Astrocyte (in vitro differentiated cells and primary cell): Measurements from ENCODE around the gene SLCO2A1.

Source experiments
- CTCF ChIP-seq: IDR thresholded peaks from 2 replicates; pipeline ENCODE4 v1.5.1; 2011; ENCODE audit warnings: low read depth, mild to moderate bottlenecking, inconsistent platforms, low read length, moderate library complexity; ENCODE audit not compliant: insufficient read depth
- EZH2 ChIP-seq: IDR thresholded peaks from 2 replicates; pipeline ENCODE4 v1.6.1; 2012; ENCODE audit warnings: mild to moderate bottlenecking, low read length, inconsistent platforms; ENCODE audit not compliant: insufficient read depth

DNA sequence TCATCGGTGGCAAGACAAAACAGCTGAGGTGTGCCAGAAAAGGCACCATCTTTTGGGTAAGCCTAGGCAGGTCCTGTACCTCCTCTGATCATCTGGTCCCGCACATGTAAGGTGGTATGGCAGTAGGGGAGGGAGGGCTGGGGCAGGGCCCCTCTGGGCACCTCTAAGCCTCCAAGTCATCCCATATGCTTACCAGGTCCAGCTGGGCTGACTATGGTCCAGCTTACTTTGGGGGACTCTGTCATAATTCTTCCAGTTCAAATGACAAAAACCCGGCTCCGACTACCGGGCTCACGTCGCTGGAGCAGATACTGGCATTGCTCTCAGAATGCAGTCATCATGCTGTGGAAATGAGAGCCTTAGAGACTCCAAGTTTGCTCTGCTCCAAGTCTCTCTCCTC lies 132.2 kb downstream of the SLCO2A1 start:
- TF ChIP-seq CTCF, result no peak
- no peak for TF ChIP-seq EZH2
